Erythroblast (primary cell): ENCODE data around the gene TIAL1.
"Not testable (repeated sequence)": the region's sequence is repeated elsewhere in the genome, so short reads cannot be mapped to it uniquely, and the experiment has no call there.

ENCODE experiments used
- GATA1 ChIP-seq: IDR thresholded peaks from 2 replicates; pipeline ENCODE4 v1.6.1; 2011; ENCODE audit warnings: low read depth, mild to moderate bottlenecking, control low read depth, low read length, moderate library complexity
- POLR2A ChIP-seq: IDR thresholded peaks from 2 replicates; pipeline ENCODE4 v1.6.1; 2011; ENCODE audit warnings: mild to moderate bottlenecking, low read length

- TF ChIP-seq POLR2A, GATA1: not testable (repeated sequence)
These were observed 64.0 kb downstream of the TIAL1 start for GRCh38 chr10:119532791-119533190.
